Sigmoid colon (tissue), 7 donors: ENCODE results near the gene ZMIZ1. TPM values are rescaled to one million over a fixed set of nuclear protein-coding genes. Genes with fewer than 3 reads are reported as not detected.

Experiments
- DNase-seq: peaks from one replicate; pipeline ENCODE4 v3.0.0-alpha.2; 2019
- H3K27ac ChIP-seq, 4 donors: fragments of 200-600 bp; sonication (generic); one replicate each; pipeline ENCODE4 v1.5.1; 2016 to 2019; ENCODE audit warnings: mild to moderate bottlenecking in 1 of 4
- H3K27me3 ChIP-seq, 3 donors: fragments of 200-600 bp; sonication (generic); one replicate each; pipeline ENCODE4 v1.5.1; 2019; ENCODE audit warnings: mild to moderate bottlenecking in 1 of 3
- H3K36me3 ChIP-seq, 4 donors: fragments of 200-600 bp; sonication (generic); one replicate each; pipeline ENCODE4 v1.5.1; 2016 to 2019
- H3K4me1 ChIP-seq, 4 donors: fragments of 200-600 bp; sonication (generic); one replicate each; pipeline ENCODE4 v1.5.1; 2017 to 2019
- H3K4me3 ChIP-seq, 4 donors: fragments of 200-600 bp; sonication (generic); one replicate each; pipeline ENCODE4 v1.5.1; 2017 to 2019; ENCODE audit warnings: mild to moderate bottlenecking in 2 of 4, moderate library complexity in 1 of 4
- H3K9me3 ChIP-seq, 4 donors: fragments of 200-600 bp in 3 of 4; sonication (generic) in 3 of 4; one replicate each; pipeline versions ENCODE4 v1.5.1 to v1.6.1; 2013 to 2019
- EP300 ChIP-seq, 4 donors: sonication (generic); formaldehyde crosslinking; IDR thresholded peaks; one replicate each; pipeline ENCODE4 v1.6.1; 2017; ENCODE audit warnings: antibody characterized with exemption in 4 of 4
- POLR2A ChIP-seq, 2 donors: fragments of 450-650 bp; IDR thresholded peaks; one replicate each; pipeline ENCODE4 v1.6.1; 2016; ENCODE audit warnings: antibody characterized with exemption in 2 of 2, mild to moderate bottlenecking in 2 of 2, moderate library complexity in 2 of 2
- POLR2AphosphoS5 ChIP-seq, 4 donors: sonication (generic); formaldehyde crosslinking; IDR thresholded peaks; one replicate each; pipeline ENCODE4 v1.6.1; 2017; ENCODE audit warnings: antibody characterized with exemption in 4 of 4
- WGBS, 2 donors: extraction: QIAGEN DNeasy Blood & Tissue Kit; methylation state at CpG; one replicate each; pipeline ENCODE4 v1.1.7; 2013; 5-methylcytosine and 5-hydroxymethylcytosine counted together
- intact Hi-C: fragments of 100-400 bp; cut with DNase I; formaldehyde crosslinking; loops from one replicate; pipeline ENCODE4 v1.15.1; 2023
- polyA plus RNA-seq, 3 donors: library from polyadenylated mRNA; stranded (reverse); fragments of 200-250 nt; gene quantifications; one replicate each; pipeline ENCODE4 v1.2.3, GENCODE V29; 2013
- total RNA-seq, 4 donors: library from RNA; depleted of rRNA; stranded (reverse); fragments of >200 nt; gene quantifications; one replicate each; pipeline ENCODE4 v1.1.0, GENCODE V29; 2016
- TF ChIP-seq, protein P1 (sequence below), 4 experiments: fragments of 450-650 bp in 3 of 4; fragments of 200-600 bp in 1 of 4; IDR thresholded peaks; one replicate each; pipeline ENCODE4 v1.5.1; 2016 to 2019; ENCODE audit warnings: antibody characterized with exemption in 4 of 4, mild to moderate bottlenecking in 3 of 4, moderate library complexity in 2 of 4
- donor health status: healthy with polysubstance abuse.
- donor health status: Bipolar disorder and iron deficiency.
- donor health status: healthy.

ZMIZ1 gene
- total and polyA plus RNA-seq, 7 donors = 17.4 to 49.3 (median 31.5) TPM

DNA sequence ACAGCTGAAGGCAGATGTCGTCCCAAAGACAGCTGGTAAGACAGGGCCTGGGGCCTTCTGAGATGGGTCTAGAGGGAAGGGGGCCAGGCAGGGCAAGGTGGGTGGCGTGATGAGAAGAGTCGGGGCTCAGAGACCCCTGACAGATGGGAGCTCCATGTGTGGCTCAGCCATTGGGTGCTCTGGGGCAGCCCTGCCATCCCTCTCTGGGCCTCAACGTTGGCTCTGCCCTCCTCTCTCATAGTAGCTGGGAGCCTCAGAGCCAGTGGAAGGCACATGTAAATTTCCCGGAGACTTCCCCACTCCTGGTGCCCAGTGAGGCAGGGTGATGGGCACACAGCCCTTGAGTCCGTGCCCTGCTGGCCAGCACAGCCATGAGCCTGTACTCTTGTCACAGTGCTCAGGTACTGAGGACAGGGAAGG lies 280.3 kb downstream of the ZMIZ1 start:
- H3K36me3 ChIP-seq = peaks cover 34 to 52% (median 41%) of the 10 kb centered on the region in 4 donors

DNA sequence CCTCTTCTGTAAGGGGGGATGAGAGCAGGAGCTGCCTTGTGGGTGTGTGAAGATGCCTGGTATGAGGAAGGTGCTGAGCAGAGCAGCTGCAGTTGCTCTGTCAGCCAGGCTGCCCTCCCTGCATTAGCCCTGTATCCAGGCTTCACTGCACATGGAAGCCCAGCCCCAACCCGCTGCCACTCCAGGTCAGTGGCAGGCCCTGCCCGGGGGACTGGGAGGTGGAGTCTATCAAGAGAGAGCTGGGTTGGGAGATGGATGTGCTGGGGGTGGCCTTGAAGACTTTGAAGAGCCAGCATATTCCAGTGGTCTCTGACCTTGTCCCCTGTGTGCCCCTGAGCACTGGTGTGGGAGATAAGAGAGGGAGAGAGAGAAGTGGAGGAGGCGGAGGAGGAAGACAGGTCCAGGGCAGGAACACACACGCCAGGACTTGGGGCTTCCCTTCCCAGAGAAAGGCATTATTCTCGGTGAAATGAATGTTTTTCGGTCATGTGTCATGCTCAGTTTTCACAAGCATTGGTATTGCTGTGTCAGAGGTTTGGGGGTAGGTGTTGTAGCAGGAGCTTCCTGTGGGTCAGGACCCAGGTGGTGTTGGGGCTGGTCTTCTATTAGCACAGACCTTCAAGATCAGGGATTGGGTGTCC lies 281.1 kb downstream of the ZMIZ1 start:
- Histone ChIP-seq H3K9me3 (no peaks in the 10 kb centered on the region), H3K4me1 (peaks cover 0 to 31% (median 28%) of the 10 kb centered on the region in 4 donors), H3K36me3 (peaks cover 38 to 60% (median 41%) of the 10 kb centered on the region in 4 donors), H3K4me3 (no peak overlapping the region), H3K27ac (no peak overlapping the region), H3K27me3 (no peaks in the 10 kb centered on the region)
- WGBS, 2 donors = 87 to 91% methylated on average over 6 of the region's 6 CpGs
- no peak for DNase-seq
- TF ChIP-seq EP300 (IDR thresholded peaks at IDR 0.05) = no peak
- TF ChIP-seq, protein P1, sequence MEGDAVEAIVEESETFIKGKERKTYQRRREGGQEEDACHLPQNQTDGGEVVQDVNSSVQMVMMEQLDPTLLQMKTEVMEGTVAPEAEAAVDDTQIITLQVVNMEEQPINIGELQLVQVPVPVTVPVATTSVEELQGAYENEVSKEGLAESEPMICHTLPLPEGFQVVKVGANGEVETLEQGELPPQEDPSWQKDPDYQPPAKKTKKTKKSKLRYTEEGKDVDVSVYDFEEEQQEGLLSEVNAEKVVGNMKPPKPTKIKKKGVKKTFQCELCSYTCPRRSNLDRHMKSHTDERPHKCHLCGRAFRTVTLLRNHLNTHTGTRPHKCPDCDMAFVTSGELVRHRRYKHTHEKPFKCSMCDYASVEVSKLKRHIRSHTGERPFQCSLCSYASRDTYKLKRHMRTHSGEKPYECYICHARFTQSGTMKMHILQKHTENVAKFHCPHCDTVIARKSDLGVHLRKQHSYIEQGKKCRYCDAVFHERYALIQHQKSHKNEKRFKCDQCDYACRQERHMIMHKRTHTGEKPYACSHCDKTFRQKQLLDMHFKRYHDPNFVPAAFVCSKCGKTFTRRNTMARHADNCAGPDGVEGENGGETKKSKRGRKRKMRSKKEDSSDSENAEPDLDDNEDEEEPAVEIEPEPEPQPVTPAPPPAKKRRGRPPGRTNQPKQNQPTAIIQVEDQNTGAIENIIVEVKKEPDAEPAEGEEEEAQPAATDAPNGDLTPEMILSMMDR (IDR thresholded peaks at IDR 0.05) = no peak
- TF ChIP-seq POLR2AphosphoS5 (IDR thresholded peaks at IDR 0.05) = no peak
- TF ChIP-seq POLR2A (IDR thresholded peaks at IDR 0.05) = no peak
- intact Hi-C loops = no loop called here

More for the DNA sequence above, 280.3 kb downstream of the ZMIZ1 start:
- DNase-seq = no peak
- intact Hi-C loops = no loop called here
- Histone ChIP-seq H3K4me3 (peak overlapping the region in 1 of 4 donors; percentile 73), H3K27me3 (no peaks in the 10 kb centered on the region), H3K27ac (peak overlapping the region; percentile 85 to 89 (median 88)), H3K9me3 (no peaks in the 10 kb centered on the region), H3K4me1 (peaks cover 0 to 31% (median 28%) of the 10 kb centered on the region in 4 donors)
- TF ChIP-seq, protein P1 (IDR thresholded peaks at IDR 0.05) = no peak
- TF ChIP-seq POLR2A (IDR thresholded peaks at IDR 0.05) (no peak), POLR2AphosphoS5 (IDR thresholded peaks at IDR 0.05) (no peak), EP300 (IDR thresholded peaks at IDR 0.05) (no peak)
- 80 to 81% methylated on average over 6 of the region's 6 CpGs for WGBS, 2 donors

DNA sequence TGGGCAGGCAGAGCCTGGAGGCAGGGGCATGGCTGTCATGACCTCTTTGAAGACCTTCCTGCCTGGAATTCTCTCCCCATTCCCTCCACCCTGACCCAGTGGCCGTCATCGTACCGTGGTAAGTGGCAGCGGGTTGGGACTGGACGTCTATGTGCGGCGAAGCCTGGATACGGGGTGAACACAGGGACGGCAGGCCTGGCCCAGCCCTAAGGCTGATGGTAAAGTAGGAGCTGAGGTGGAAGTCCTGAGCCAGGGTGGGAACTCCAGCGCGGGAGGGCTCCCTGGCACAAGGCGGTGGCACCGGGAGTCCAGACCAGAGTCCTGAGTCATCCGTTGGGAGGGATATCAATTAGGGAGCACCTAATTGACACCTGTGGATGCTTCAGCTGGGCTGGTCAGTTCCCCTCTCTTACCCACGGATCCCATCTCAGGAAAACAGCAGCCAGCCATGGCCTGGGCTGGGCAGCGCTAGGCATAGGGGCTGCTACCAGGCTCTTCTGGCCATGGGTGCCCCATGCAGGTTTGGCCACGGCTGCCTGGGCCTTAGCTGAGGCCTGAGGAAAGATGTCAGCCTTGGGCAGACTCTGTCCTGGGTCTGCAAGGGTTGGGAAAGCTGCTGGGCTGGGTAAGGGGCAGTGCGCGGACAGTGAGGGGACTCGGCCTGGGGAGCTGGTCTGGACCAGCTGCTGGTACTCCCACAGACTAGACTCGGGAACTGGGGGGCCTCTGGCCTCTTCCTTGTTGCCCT lies 281.8 kb downstream of the ZMIZ1 start:
- intact Hi-C loops = no loop called here
- Histone ChIP-seq H3K27ac (no peak overlapping the region), H3K36me3 (peaks cover 39 to 67% (median 47%) of the 10 kb centered on the region in 4 donors), H3K4me1 (peaks cover 0 to 31% (median 28%) of the 10 kb centered on the region in 4 donors), H3K4me3 (no peak overlapping the region), H3K27me3 (no peaks in the 10 kb centered on the region), H3K9me3 (no peaks in the 10 kb centered on the region)
- TF ChIP-seq POLR2A (IDR thresholded peaks at IDR 0.05) (no peak), POLR2AphosphoS5 (IDR thresholded peaks at IDR 0.05) (no peak), EP300 (IDR thresholded peaks at IDR 0.05) (no peak)
- TF ChIP-seq, protein P1 (IDR thresholded peaks at IDR 0.05) = no peak
- DNase-seq = no peak
- WGBS, 2 donors = 92 to 93% methylated on average over 21 of the region's 21 CpGs

DNA sequence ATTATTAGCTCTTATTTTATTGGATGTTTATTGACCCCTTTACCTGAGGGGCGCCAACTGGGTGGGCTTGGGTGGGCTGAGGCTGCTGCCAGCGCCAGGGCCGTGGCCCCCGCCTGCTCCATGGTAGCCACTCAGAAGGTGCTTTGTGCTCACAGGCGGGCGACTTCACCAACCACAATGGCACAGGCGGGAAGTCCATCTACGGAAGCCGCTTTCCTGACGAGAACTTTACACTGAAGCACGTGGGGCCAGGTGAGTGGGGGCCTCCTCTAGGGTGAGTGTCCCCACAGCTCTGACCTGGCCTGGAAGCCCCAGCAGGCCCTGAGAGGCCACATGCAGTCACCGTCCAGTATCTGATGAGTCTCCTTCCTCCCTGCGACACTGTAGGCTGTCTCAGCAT lies 282.6 kb downstream of the ZMIZ1 start:
- peaks cover 39 to 68% (median 49%) of the 10 kb centered on the region in 4 donors for H3K36me3 ChIP-seq
- DNase-seq = no peak
- H3K4me3 ChIP-seq = no peak overlapping the region
- no peaks in the 10 kb centered on the region for H3K9me3 ChIP-seq
- H3K4me1 ChIP-seq = peaks cover 0 to 31% (median 28%) of the 10 kb centered on the region in 4 donors
- 92 to 93% methylated on average over 13 of the region's 13 CpGs for WGBS, 2 donors
- no peak overlapping the region for H3K27ac ChIP-seq
- H3K27me3 ChIP-seq = no peaks in the 10 kb centered on the region
- intact Hi-C loops = no loop called here
- TF ChIP-seq POLR2AphosphoS5 (IDR thresholded peaks at IDR 0.05) (no peak), POLR2A (IDR thresholded peaks at IDR 0.05) (no peak)
- TF ChIP-seq, protein P1 (IDR thresholded peaks at IDR 0.05) = no peak
